ENCODE data around the gene DNAJC17. TPM values are rescaled to one million over a fixed set of nuclear protein-coding genes. Genes with fewer than 3 reads are reported as not detected.

DNAJC17 gene
- 10 to 100 TPM in 3 of 4 donors, 1 to 10 TPM in 1; 6.0 to 56.9 (median 22.3) TPM for total RNA-seq

GRCh38 chr15:40807028-40807887, at the start of gene DNAJC17, which contains the start of gene ZFYVE19:
Gene DNAJC17 (minus strand): TSS chr15:40807473. CDS start chr15:40807446, 27 bp downstream.
Gene ZFYVE19 (plus strand): TSS chr15:40807089. CDS start chr15:40807590, 501 bp downstream.
- 0% methylated on average over 3 to 50 of the region's 64 CpGs for WGBS, 2 donors (ENCODE audit: low coverage in 1 of 2)
- in situ Hi-C loops (cut with MboI; ENCODE audit: low pct_ligation_motif_present in 1 of 4, low pct_unique_long_range_greater_than_20kb in 1 of 4, low sequenced_read_pairs in 3 of 4): no loop called here
- peak; percentile 97 for DNase-seq
- no peaks in the 10 kb centered on the region for H3K36me3 ChIP-seq
- H3K27ac ChIP-seq: peak within 1 kb of the TSS; percentile 96 to 99 (median 98)
- no peaks in the 10 kb centered on the region for H3K27me3 ChIP-seq
- intact Hi-C loops (cut with DNase I; ENCODE audit: low total_unique reads): loop anchor here (2.0 kb wide), 1 partner anchor 52 kb away; the partner anchor contains the start of gene RMDN3
- peaks cover 5 to 42% (median 21%) of the 10 kb centered on the region in 4 donors for H3K4me1 ChIP-seq
- TF ChIP-seq POLR2AphosphoS5 (IDR thresholded peaks at IDR 0.05) (peak; percentile 61 to 84 (median 78)), EP300 (IDR thresholded peaks at IDR 0.05; ENCODE audit: low read depth) (no peak), POLR2A (IDR thresholded peaks at IDR 0.05) (peak; percentile 69), CTCF (IDR thresholded peaks at IDR 0.05) (peak in 4 of 5 experiments; percentile 4 to 50 (median 27))
- H3K9me3 ChIP-seq: no peaks in the 10 kb centered on the region
- H3K4me3 ChIP-seq: peak within 1 kb of the TSS; percentile 63 to 95 (median 92)

- H3K9me3 ChIP-seq: no peaks in the 10 kb centered on the region
- no peak overlapping the region for H3K4me3 ChIP-seq
- no peaks in the 10 kb centered on the region for H3K27me3 ChIP-seq
- 57% methylated on average over 7 of the region's 8 CpGs; no CpG with 5 or more reads in 1 of the 2 donors for WGBS, 2 donors (ENCODE audit: low coverage in 1 of 2)
- in situ Hi-C loops (cut with MboI; ENCODE audit: low pct_ligation_motif_present in 1 of 4, low pct_unique_long_range_greater_than_20kb in 1 of 4, low sequenced_read_pairs in 3 of 4): loop anchor here in 1 of 4 donors (5.0 kb wide), 1 partner anchor 36 kb away; the partner anchor contains the start of gene VPS18
- intact Hi-C loops (cut with DNase I; ENCODE audit: low total_unique reads): no loop called here
- peaks cover 3 to 50% (median 39%) of the 10 kb centered on the region in 4 donors for H3K4me1 ChIP-seq
- H3K27ac ChIP-seq: peak overlapping the region; percentile 73 to 83 (median 76)
- DNase-seq: no peak
- H3K36me3 ChIP-seq: peaks cover 0 to 7% (median 0%) of the 10 kb centered on the region in 4 donors
- TF ChIP-seq CTCF (IDR thresholded peaks at IDR 0.05) (no peak), POLR2A (IDR thresholded peaks at IDR 0.05) (no peak), POLR2AphosphoS5 (IDR thresholded peaks at IDR 0.05) (no peak), EP300 (IDR thresholded peaks at IDR 0.05; ENCODE audit: low read depth) (no peak)
Measured at GRCh38 chr15:40856746-40857145, 49.5 kb upstream of the DNAJC17 start.

GRCh38 chr15:40855706-40856234, 48.5 kb upstream of the DNAJC17 start:
- intact Hi-C loops (cut with DNase I; ENCODE audit: low total_unique reads) (no loop called here), in situ Hi-C loops (cut with MboI; ENCODE audit: low pct_ligation_motif_present in 1 of 4, low pct_unique_long_range_greater_than_20kb in 1 of 4, low sequenced_read_pairs in 3 of 4) (loop anchor here in 1 of 4 donors (5.0 kb wide), 1 partner anchor 37 kb away; the partner anchor contains the start of gene VPS18)
- peaks cover 0 to 7% (median 0%) of the 10 kb centered on the region in 4 donors for H3K36me3 ChIP-seq

GRCh38 chr15:40854161-40854560, 46.9 kb upstream of the DNAJC17 start:
- no peak overlapping the region for H3K4me3 ChIP-seq
- intact Hi-C loops (cut with DNase I; ENCODE audit: low total_unique reads): no loop called here
- 78% methylated on average over 10 of the region's 10 CpGs; no CpG with 5 or more reads in 1 of the 2 donors for WGBS, 2 donors (ENCODE audit: low coverage in 1 of 2)
- peaks cover 3 to 61% (median 45%) of the 10 kb centered on the region in 4 donors for H3K4me1 ChIP-seq
- H3K27ac ChIP-seq: peak overlapping the region in 2 of 4 donors; percentile 22 to 81
- H3K9me3 ChIP-seq: no peaks in the 10 kb centered on the region
- in situ Hi-C loops (cut with MboI; ENCODE audit: low pct_ligation_motif_present in 1 of 4, low pct_unique_long_range_greater_than_20kb in 1 of 4, low sequenced_read_pairs in 3 of 4): no loop called here
- peaks cover 0 to 7% (median 0%) of the 10 kb centered on the region in 4 donors for H3K36me3 ChIP-seq
- no peak for TF ChIP-seq POLR2A (IDR thresholded peaks at IDR 0.05)
- no peak for TF ChIP-seq POLR2AphosphoS5 (IDR thresholded peaks at IDR 0.05)
- no peak for TF ChIP-seq EP300 (IDR thresholded peaks at IDR 0.05; ENCODE audit: low read depth)
- no peak for TF ChIP-seq CTCF (IDR thresholded peaks at IDR 0.05)
- no peak for DNase-seq
- H3K27me3 ChIP-seq: no peaks in the 10 kb centered on the region

More at GRCh38 chr15:40855706-40856234, 48.5 kb upstream of the DNAJC17 start:
- no peak for DNase-seq
- Histone ChIP-seq H3K4me1 (peaks cover 3 to 54% (median 42%) of the 10 kb centered on the region in 4 donors), H3K27me3 (no peaks in the 10 kb centered on the region), H3K4me3 (no peak overlapping the region), H3K27ac (peak overlapping the region in 2 of 4 donors; percentile 78 to 83), H3K9me3 (no peaks in the 10 kb centered on the region)
- TF ChIP-seq POLR2AphosphoS5 (IDR thresholded peaks at IDR 0.05): no peak
- no peak for TF ChIP-seq POLR2A (IDR thresholded peaks at IDR 0.05)
- WGBS, 2 donors (ENCODE audit: low coverage in 1 of 2): 82% methylated on average over 13 of the region's 13 CpGs; no CpG with 5 or more reads in 1 of the 2 donors
